Measurements from ENCODE around the gene TGOLN2. TPM values are rescaled to one million over a fixed set of nuclear protein-coding genes. Genes with fewer than 3 reads are reported as not detected.
A peak's percentile ranks its signal among the peaks of the same experiment; 100 is the strongest.
"Not testable (repeated sequence)": the region's sequence is repeated elsewhere in the genome, so short reads cannot be mapped to it uniquely, and the experiment has no call there.

The TGOLN2 gene
- total RNA-seq, 4 donors from 2014 or later: 62.0 to 106 (median 89.4) TPM

DNA sequence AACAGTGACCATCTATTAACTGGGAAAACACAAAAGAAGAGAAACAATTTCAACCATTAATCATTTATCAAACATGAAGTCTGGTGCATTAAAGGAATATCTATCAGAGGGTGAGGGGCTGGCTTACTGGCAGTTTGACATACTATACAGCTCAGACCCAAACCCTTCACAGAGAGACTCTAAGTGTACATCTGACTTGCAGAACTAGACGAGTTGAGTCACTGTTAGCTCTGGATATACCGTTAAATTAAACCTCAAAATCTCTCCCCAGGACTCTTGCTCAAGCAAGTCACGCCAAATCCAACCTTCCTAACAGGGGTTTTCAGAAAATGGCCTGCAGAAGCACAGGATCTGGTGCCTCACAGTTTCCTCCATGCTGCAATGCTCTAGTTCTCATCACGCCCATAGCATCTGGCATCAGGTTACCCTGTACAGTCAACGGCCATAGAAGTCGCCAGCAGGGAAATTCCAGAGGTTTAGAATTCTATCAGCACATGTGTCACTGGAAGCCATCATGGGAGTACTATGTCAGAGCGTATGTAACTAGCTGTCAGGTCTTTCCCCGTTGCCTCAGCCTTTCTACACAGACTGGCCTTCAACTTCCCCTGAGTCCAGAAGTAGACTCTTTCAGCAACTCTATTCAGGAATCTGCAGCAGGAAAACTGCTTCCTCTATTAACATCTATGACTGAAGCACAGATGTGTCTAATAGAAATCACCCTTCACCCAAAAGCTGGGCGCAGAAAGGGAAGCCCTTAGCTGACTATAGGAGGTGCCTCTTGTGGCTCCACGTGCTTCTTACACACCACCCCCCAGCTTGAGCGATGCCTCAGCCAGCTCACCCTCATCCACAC lies 9.3 kb downstream of the TGOLN2 start:
- Histone ChIP-seq H3K27ac (no peak overlapping the region), H3K4me3 (no peak overlapping the region), H3K9me3 (no peaks in the 10 kb centered on the region), H3K4me1 (no peaks in the 10 kb centered on the region), H3K36me3 (no peaks in the 10 kb centered on the region), H3K27me3 (no peaks in the 10 kb centered on the region)
- intact Hi-C loops (cut with DNase I; ENCODE audit: low total_unique reads): no loop called here
- TF ChIP-seq, protein P1, sequence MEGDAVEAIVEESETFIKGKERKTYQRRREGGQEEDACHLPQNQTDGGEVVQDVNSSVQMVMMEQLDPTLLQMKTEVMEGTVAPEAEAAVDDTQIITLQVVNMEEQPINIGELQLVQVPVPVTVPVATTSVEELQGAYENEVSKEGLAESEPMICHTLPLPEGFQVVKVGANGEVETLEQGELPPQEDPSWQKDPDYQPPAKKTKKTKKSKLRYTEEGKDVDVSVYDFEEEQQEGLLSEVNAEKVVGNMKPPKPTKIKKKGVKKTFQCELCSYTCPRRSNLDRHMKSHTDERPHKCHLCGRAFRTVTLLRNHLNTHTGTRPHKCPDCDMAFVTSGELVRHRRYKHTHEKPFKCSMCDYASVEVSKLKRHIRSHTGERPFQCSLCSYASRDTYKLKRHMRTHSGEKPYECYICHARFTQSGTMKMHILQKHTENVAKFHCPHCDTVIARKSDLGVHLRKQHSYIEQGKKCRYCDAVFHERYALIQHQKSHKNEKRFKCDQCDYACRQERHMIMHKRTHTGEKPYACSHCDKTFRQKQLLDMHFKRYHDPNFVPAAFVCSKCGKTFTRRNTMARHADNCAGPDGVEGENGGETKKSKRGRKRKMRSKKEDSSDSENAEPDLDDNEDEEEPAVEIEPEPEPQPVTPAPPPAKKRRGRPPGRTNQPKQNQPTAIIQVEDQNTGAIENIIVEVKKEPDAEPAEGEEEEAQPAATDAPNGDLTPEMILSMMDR (IDR thresholded peaks at IDR 0.05): no peak
- TF ChIP-seq POLR2A (IDR thresholded peaks at IDR 0.05): no peak
- no peak for DNase-seq

DNA sequence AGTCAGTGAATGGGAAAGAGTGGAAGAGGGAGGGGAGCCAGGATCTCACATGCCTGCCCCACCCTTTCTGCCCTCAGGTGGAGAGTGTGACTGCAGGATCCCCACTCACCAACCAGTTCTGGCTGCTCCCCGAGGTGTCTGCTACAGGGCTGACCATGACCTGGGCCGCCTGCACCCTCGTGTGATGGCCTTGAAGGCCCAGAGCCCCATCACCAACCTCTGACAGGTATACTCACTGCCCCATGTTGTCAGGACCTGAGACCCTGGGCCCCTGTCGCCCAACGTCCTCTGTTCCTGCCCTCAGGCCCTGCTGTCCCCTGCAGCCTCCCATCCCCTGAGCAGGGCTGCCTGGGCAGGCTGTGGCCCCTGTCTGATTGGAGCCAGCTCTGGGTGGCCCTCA lies 11.9 kb downstream of the TGOLN2 start:
- H3K27ac ChIP-seq; DNase-seq; intact Hi-C loops (cut with DNase I; ENCODE audit: low total_unique reads); H3K9me3 ChIP-seq; H3K4me1 ChIP-seq; H3K36me3 ChIP-seq; H3K27me3 ChIP-seq; H3K4me3 ChIP-seq: not testable (repeated sequence)

GRCh38 chr2:85314884-85315242 lies 12.9 kb downstream of the TGOLN2 start:
- Histone ChIP-seq H3K4me1 (peaks cover 0 to under 1% of the 10 kb centered on the region in 2 donors), H3K36me3 (no peaks in the 10 kb centered on the region), H3K27me3 (no peaks in the 10 kb centered on the region), H3K27ac (no peak overlapping the region), H3K9me3 (no peaks in the 10 kb centered on the region), H3K4me3 (no peak overlapping the region)
- intact Hi-C loops (cut with DNase I; ENCODE audit: low total_unique reads): no loop called here
- TF ChIP-seq, protein P1 (IDR thresholded peaks at IDR 0.05): no peak
- no peak for TF ChIP-seq POLR2A (IDR thresholded peaks at IDR 0.05)
- no peak for DNase-seq

DNA sequence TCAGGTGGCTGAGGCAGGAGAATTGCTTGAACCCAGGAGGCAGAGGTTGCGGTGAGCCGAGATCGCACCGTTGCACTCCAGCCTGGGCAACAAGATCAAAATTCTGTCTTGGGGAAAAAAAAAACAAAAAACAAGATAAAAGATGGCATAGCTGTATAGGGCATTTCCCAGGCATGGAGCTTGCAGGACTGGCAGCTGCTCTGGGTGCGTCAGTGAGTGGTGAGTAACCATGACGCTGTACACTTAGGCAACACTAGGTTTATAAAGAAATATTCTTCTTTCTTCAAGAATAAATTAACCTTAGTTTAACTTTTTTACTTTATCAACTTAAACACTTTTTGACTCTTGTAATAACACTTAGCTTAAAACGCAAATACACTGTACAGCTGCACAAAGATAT lies 15.4 kb downstream of the TGOLN2 start:
- DNase-seq: no peak
- TF ChIP-seq, protein P1 (IDR thresholded peaks at IDR 0.05): no peak
- TF ChIP-seq POLR2A (IDR thresholded peaks at IDR 0.05): no peak
- H3K36me3 ChIP-seq: no peaks in the 10 kb centered on the region
- no peak overlapping the region for H3K27ac ChIP-seq
- H3K27me3 ChIP-seq: no peaks in the 10 kb centered on the region
- H3K9me3 ChIP-seq: no peaks in the 10 kb centered on the region
- peaks cover 0 to 10% of the 10 kb centered on the region in 2 donors for H3K4me1 ChIP-seq
- intact Hi-C loops (cut with DNase I; ENCODE audit: low total_unique reads): no loop called here
- no peak overlapping the region for H3K4me3 ChIP-seq

- peak overlapping the region; percentile 57 to 64 for H3K27ac ChIP-seq
- H3K9me3 ChIP-seq: no peaks in the 10 kb centered on the region
- no peaks in the 10 kb centered on the region for H3K27me3 ChIP-seq
- H3K36me3 ChIP-seq: no peaks in the 10 kb centered on the region
- H3K4me1 ChIP-seq: peaks cover 0 to 10% of the 10 kb centered on the region in 2 donors
- intact Hi-C loops (cut with DNase I; ENCODE audit: low total_unique reads): no loop called here
- DNase-seq: no peak
- H3K4me3 ChIP-seq: no peak overlapping the region
- TF ChIP-seq, protein P1 (IDR thresholded peaks at IDR 0.05): no peak
- no peak for TF ChIP-seq POLR2A (IDR thresholded peaks at IDR 0.05)
Measured at GRCh38 chr2:85310330-85310729, 17.5 kb downstream of the TGOLN2 start.

All from uterus (tissue), 4 donors.